GM12801 (cell line): ENCODE results near the gene ENPP4.

Experiments
- TF ChIP-seq, protein P1 (sequence below): IDR thresholded peaks from one replicate; pipeline ENCODE4 v1.5.1; 2011; ENCODE audit warnings: control low read depth; ENCODE audit not compliant: insufficient read length; ENCODE audit errors: extremely low read depth

ENPP4 gene

DNA sequence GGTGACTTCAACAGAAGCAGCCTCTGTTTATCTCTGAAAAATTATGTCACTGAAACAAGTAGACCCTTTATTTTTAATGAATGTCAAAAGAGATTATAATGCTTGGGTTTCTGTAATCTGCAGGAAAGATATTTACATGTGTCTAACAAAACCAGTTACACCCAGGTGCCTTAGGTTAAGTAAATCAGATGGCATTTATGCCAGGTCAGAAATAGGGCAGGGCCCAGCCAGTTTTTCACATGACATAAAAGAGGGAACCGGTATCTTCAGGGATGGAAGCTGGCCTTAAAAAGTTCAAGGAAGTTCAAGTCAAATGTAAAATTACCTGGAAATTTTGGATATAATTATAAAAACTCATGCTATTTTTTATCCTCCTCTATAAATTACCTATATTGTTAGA lies 14.2 kb upstream of the ENPP4 start:
- TF ChIP-seq, protein P1, sequence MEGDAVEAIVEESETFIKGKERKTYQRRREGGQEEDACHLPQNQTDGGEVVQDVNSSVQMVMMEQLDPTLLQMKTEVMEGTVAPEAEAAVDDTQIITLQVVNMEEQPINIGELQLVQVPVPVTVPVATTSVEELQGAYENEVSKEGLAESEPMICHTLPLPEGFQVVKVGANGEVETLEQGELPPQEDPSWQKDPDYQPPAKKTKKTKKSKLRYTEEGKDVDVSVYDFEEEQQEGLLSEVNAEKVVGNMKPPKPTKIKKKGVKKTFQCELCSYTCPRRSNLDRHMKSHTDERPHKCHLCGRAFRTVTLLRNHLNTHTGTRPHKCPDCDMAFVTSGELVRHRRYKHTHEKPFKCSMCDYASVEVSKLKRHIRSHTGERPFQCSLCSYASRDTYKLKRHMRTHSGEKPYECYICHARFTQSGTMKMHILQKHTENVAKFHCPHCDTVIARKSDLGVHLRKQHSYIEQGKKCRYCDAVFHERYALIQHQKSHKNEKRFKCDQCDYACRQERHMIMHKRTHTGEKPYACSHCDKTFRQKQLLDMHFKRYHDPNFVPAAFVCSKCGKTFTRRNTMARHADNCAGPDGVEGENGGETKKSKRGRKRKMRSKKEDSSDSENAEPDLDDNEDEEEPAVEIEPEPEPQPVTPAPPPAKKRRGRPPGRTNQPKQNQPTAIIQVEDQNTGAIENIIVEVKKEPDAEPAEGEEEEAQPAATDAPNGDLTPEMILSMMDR, result no peak

GRCh38 chr6:46116289-46116688 lies 13.5 kb upstream of the ENPP4 start:
- TF ChIP-seq, protein P1, result no peak

GRCh38 chr6:46118157-46118556 lies 11.6 kb upstream of the ENPP4 start:
- TF ChIP-seq, protein P1, result no peak

GRCh38 chr6:46118836-46119235 lies 11.0 kb upstream of the ENPP4 start:
- TF ChIP-seq, protein P1, result no peak

DNA sequence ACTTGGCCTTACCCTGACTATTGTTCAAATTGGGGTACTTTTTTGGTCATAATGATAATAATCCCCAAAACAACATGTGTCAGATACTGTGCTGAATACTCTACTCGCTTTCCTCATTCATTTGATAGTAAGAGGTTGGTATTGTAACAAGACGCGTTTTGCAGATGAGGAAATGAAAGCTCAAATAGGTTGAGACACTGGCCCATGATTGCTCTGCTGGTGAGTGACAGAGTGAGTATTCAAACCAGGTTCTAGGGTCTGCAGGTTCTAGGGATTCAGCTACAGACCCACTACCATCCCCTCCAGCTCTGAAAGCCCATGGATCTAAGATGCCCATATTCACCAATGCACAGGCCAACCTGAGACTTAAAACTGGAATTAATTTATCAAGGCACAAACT lies 1.3 kb upstream of the ENPP4 start:
- TF ChIP-seq, protein P1, result no peak

GRCh38 chr6:46129291-46129628 lies 529 bp upstream of the ENPP4 start:
- TF ChIP-seq, protein P1, result no peak

GRCh38 chr6:46130666-46131065 lies 877 bp downstream of the ENPP4 start:
- TF ChIP-seq, protein P1, result no peak

GRCh38 chr6:46134216-46134615 lies 4.4 kb downstream of the ENPP4 start:
- TF ChIP-seq, protein P1, result no peak
